Endometrium (tissue), 2 donors: ENCODE results near the gene PLPP3.
A peak's percentile ranks its signal among the peaks of the same experiment; 100 is the strongest.

Experiments
- FAIRE-seq: peaks from 2 replicates; lab custom pipeline; 2012; peaks lifted over from hg19 to GRCh38; lab: Jason Lieb, UNC
- donor health status: control.
- donor health status: control.

Gene PLPP3

GRCh38 chr1:56459260-56459659 is 120.1 kb downstream of the PLPP3 start:
- no peak for FAIRE-seq

GRCh38 chr1:56457756-56458375 is 121.5 kb downstream of the PLPP3 start:
- FAIRE-seq = no peak

GRCh38 chr1:56456435-56457101 is 122.8 kb downstream of the PLPP3 start:
- no peak for FAIRE-seq

- FAIRE-seq = no peak
Measured at GRCh38 chr1:56453417-56454078, 125.8 kb downstream of the PLPP3 start.

- FAIRE-seq = no peak
Measured at GRCh38 chr1:56453016-56453415, 126.3 kb downstream of the PLPP3 start.

GRCh38 chr1:56452027-56453011 is 127.0 kb downstream of the PLPP3 start:
- FAIRE-seq = peak; percentile 46

- FAIRE-seq = no peak
Measured at GRCh38 chr1:56451491-56451890, 127.9 kb downstream of the PLPP3 start.

GRCh38 chr1:56450004-56450666 is 129.2 kb downstream of the PLPP3 start:
- FAIRE-seq = no peak

GRCh38 chr1:56448529-56449300 is 130.6 kb downstream of the PLPP3 start:
- no peak for FAIRE-seq

- no peak for FAIRE-seq
Measured at GRCh38 chr1:56447823-56448222, 131.5 kb downstream of the PLPP3 start.

- FAIRE-seq = no peak
Measured at GRCh38 chr1:56446531-56447098, 132.7 kb downstream of the PLPP3 start.

- no peak for FAIRE-seq
Measured at GRCh38 chr1:56444960-56445646, 134.3 kb downstream of the PLPP3 start.
